Mucosa of descending colon (tissue), 3 donors: ENCODE data around the gene DLGAP1. TPM values are rescaled to one million over a fixed set of nuclear protein-coding genes. Genes with fewer than 3 reads are reported as not detected.

Experiments used
- ATAC-seq: fragments of 200-7000 bp; cut with Tn5 transposase; one replicate; pipeline ENCODE4 v1.9.1; 2020; ENCODE audit warnings: mild to moderate bottlenecking, moderate library complexity
- DNase-seq, 3 donors: peaks; one replicate each; pipeline ENCODE4 v3.0.0-alpha.2; 2020
- H3K36me3 ChIP-seq: fragments of 200-600 bp; one replicate; pipeline ENCODE4 v1.8.0; 2021; ENCODE audit warnings: low read depth, mild to moderate bottlenecking
- H3K4me1 ChIP-seq: fragments of 200-600 bp; one replicate; pipeline ENCODE4 v1.8.0; 2021; ENCODE audit warnings: low read depth, mild to moderate bottlenecking
- H3K4me3 ChIP-seq: fragments of 200-600 bp; one replicate; pipeline ENCODE4 v1.8.0; 2021; ENCODE audit warnings: mild to moderate bottlenecking
- H3K9me3 ChIP-seq: fragments of 200-600 bp; one replicate; pipeline ENCODE4 v1.8.0; 2021; ENCODE audit warnings: mild to moderate bottlenecking
- CTCF ChIP-seq: fragments of 200-600 bp; IDR thresholded peaks from one replicate; pipeline ENCODE4 v1.8.0; 2022; ENCODE audit warnings: antibody characterized with exemption, mild to moderate bottlenecking
- intact Hi-C, 2 donors: fragments of 100-400 bp; cut with DNase I in 1 of 2; cut with micrococcal nuclease in 1 of 2; formaldehyde crosslinking; loops; one replicate each; pipeline versions ENCODE4 v1.11.0 to v1.11.1; 2022; cut with DNase I, micrococcal nuclease
- total RNA-seq, 3 donors: library from RNA; stranded (reverse); fragmentation: NEBNext Ultra II Directional in 2 of 3; extraction: Animal tissue kit (Norgen Biotek cat#: 25700) in 2 of 3; gene quantifications; one replicate each; pipeline versions ENCODE4 v1.2.1 to v1.2.4, GENCODE V29; 2021 to 2023
- donor health status: DM: no; HTN: no; CAD: no; lungs with moderate emphysema.
- donor health status: DM: no; HTN: no; CAD: no.
- donor health status: DM: no; HTN: yes; CAD: no.

DLGAP1 gene
- total RNA-seq, 3 donors from 2014 or later, result 0.46 to 6.8 (median 4.1) TPM

- TF ChIP-seq CTCF, result no peak
- Histone ChIP-seq H3K4me1 (peaks cover 43% of the 10 kb centered on the region), H3K4me3 (no peak overlapping the region), H3K36me3 (no peaks in the 10 kb centered on the region), H3K9me3 (no peaks in the 10 kb centered on the region)
- intact Hi-C loops, result loop anchor here (5.0 to 10.0 kb wide), 3 partner anchors 72 to 328 kb away; partner anchors contain the start of gene MYL12B (in 1 of the 2)
- ATAC-seq (no peak), DNase-seq (no peak)
Measured at GRCh38 chr18:3592864-3593263, 862.2 kb downstream of the DLGAP1 start.

GRCh38 chr18:3590096-3590630 lies 864.9 kb downstream of the DLGAP1 start:
- peaks cover 25% of the 10 kb centered on the region for H3K4me1 ChIP-seq
- H3K4me3 ChIP-seq, result no peak overlapping the region
- ATAC-seq (no peak), DNase-seq (no peak)
- intact Hi-C loops, result loop anchor here (5.0 to 10.0 kb wide), 3 partner anchors 75 to 325 kb away; partner anchors contain the start of gene MYL12B (in 1 of the 2)
- TF ChIP-seq CTCF, result no peak
- H3K36me3 ChIP-seq, result no peaks in the 10 kb centered on the region
- no peaks in the 10 kb centered on the region for H3K9me3 ChIP-seq

DNA sequence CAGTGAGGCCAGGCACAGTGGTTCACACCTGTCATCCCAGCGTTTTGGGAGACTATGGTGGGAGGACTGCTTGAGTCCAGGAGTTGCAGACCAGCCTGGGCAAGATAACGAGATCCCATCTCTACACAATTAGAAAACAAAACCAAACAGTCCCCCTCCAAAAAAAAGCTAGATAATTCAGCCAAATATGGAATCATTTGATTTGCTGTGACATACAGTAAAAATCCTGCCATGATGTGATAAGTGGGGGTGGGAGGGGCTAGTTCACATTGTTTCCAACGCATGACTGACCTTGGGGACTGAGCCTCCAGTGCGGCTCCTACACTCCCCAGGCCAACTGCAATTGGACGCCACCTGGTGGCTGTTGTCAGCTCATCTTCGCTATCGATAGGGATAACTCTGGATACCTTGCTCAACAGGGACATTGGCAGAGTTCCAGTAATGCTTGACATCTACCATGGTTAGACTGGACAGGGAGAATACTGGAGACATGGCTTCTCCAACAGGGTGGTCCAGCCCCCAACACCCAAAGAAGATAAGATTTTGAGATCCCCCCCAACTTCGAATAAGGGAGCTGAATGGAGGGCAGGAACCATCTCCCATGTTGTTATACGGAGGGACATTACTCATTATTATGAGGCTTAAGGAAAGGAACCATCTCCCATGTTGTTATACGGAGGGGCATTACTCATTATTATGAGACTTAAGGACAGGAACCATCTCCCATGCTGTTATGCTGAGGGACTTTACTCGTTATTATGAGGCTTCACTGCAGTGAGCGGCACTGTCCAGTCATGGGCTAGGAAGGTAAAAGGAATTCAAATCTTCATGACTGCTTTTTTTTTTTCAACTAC lies 869.2 kb downstream of the DLGAP1 start:
- peak; percentile 57 for TF ChIP-seq CTCF
- Histone ChIP-seq H3K36me3 (no peaks in the 10 kb centered on the region), H3K4me1 (peaks cover 10% of the 10 kb centered on the region), H3K9me3 (no peaks in the 10 kb centered on the region), H3K4me3 (no peak overlapping the region)
- DNase-seq (peak; percentile 86 to 95 (median 90)), ATAC-seq (peak; percentile 94)
- intact Hi-C loops, result loop anchor here in 1 of 2 donors (10.0 kb wide), 1 partner anchor 301 kb away; no protein-coding TSS in a partner anchor

DNA sequence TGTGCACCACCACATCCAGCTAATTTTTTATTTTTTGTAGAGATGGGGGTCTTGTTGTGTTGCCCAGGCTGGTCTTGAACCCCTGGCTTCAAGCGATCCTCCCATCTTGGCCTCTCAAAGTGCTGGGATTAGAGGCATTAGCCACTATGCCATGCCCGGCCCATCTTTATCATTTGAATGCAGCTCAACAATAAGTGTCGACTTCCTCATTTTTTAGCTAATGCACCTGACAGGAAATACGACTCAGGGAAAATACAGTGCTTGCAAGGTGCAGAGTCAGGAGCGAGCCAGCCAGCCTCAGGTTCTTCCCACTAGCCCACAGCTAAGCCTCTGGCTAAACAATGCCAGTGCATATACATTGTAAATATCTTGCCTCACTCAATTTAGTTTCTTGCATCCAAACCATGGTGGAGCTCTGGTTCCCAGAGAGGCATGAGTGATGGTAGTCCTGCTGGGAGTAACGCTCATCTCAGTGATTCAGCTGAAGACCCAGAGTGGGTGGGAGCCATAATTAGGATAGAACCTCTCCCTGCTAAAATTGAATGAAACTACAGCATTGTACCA lies 870.1 kb downstream of the DLGAP1 start:
- intact Hi-C loops, result loop anchor here in 1 of 2 donors (10.0 kb wide), 1 partner anchor 300 kb away; no protein-coding TSS in a partner anchor
- Histone ChIP-seq H3K36me3 (no peaks in the 10 kb centered on the region), H3K4me1 (peaks cover 10% of the 10 kb centered on the region), H3K9me3 (no peaks in the 10 kb centered on the region), H3K4me3 (no peak overlapping the region)
- DNase-seq (no peak), ATAC-seq (peak; percentile 42)
- no peak for TF ChIP-seq CTCF

GRCh38 chr18:3584266-3584861 lies 870.7 kb downstream of the DLGAP1 start:
- H3K36me3 ChIP-seq, result no peaks in the 10 kb centered on the region
- intact Hi-C loops, result loop anchor here in 1 of 2 donors (10.0 kb wide), 1 partner anchor 300 kb away; no protein-coding TSS in a partner anchor
- no peak overlapping the region for H3K4me3 ChIP-seq
- peak; percentile 42 for ATAC-seq
- peak in 1 of 3 donors; percentile 12 for DNase-seq
- H3K4me1 ChIP-seq, result peaks cover 10% of the 10 kb centered on the region
- H3K9me3 ChIP-seq, result no peaks in the 10 kb centered on the region
- TF ChIP-seq CTCF, result no peak
